ENCODE data around the gene FGD2. TPM values are rescaled to one million over a fixed set of nuclear protein-coding genes. Genes with fewer than 3 reads are reported as not detected.

Gene FGD2
- total and polyA plus RNA-seq, 2 donors (not counting 1 experiment from before 2014, with no cell fraction given) = 352 to 682 TPM

- peaks cover 67% of the 10 kb centered on the region for H4K20me1 ChIP-seq (ENCODE audit: control insufficient read depth, insufficient read depth, low read length, poor library complexity, severe bottlenecking)
- intact Hi-C loops (cut with micrococcal nuclease) = no loop called here
- H3K9ac ChIP-seq (ENCODE audit: low read length) = no peak overlapping the region
- H3K9me3 ChIP-seq (ENCODE audit: control extremely low read depth in 1 of 3, control insufficient read depth in 2 of 3, insufficient read depth in 1 of 3, low read length in 2 of 3) = no peaks in the 10 kb centered on the region
- H3K27me3 ChIP-seq (replicated peaks in 1 of 4; ENCODE audit: control extremely low read depth in 1 of 4, control insufficient read depth in 3 of 4, insufficient read depth in 4 of 4, low read length in 3 of 4) = no peaks in the 10 kb centered on the region
- TF ChIP-seq CTCF (IDR thresholded peaks at IDR 0.05) (no peak), EZH2 (IDR thresholded peaks at IDR 0.05; ENCODE audit: borderline replicate concordance, insufficient read depth, low read depth, low read length, poor library complexity, severe bottlenecking) (no peak)
- no peak overlapping the region for H2AFZ ChIP-seq (ENCODE audit: insufficient read depth, low read depth, low read length, poor library complexity, severe bottlenecking)
- WGBS (ENCODE audit: insufficient coverage) = 95% methylated on average over 3 of the region's 3 CpGs
- CTCF ChIA-PET = interaction anchor here (0.9 to 9.7 kb wide), 2 partner anchors 35 to 47 kb away, joined by 3 to 223 read pairs; no protein-coding TSS in a partner anchor
- ATAC-seq (ENCODE audit: low read depth) (no peak), DNase-seq (no peak)
- peaks cover 0 to 24% of the 10 kb centered on the region in 2 experiments for H3K36me3 ChIP-seq (replicated peaks in 1 of 2; ENCODE audit: control extremely low read depth in 1 of 2, control insufficient read depth in 1 of 2, extremely low read depth in 1 of 2, insufficient read depth in 2 of 2, low read length in 1 of 2)
- peaks cover 43% of the 10 kb centered on the region for H3K4me1 Mint-ChIP-seq
- H3K27me3 Mint-ChIP-seq = no peaks in the 10 kb centered on the region
- POLR2A ChIA-PET = no interaction called here
- peaks cover 81% of the 10 kb centered on the region for H3K79me2 ChIP-seq (ENCODE audit: control insufficient read depth, insufficient read depth, low read length)
- H3K9me3 Mint-ChIP-seq (ENCODE audit: insufficient read depth) = no peaks in the 10 kb centered on the region
- H3K4me3 Mint-ChIP-seq = no peak overlapping the region
- peak overlapping the region; percentile 98 for H3K4me2 ChIP-seq (replicated peaks; ENCODE audit: low read depth, low read length, poor library complexity, severe bottlenecking)
- no peak overlapping the region for H3K27ac Mint-ChIP-seq
- peaks cover 33 to 35% of the 10 kb centered on the region in 2 donors for H3K4me1 ChIP-seq (ENCODE audit: control insufficient read depth in 2 of 2, insufficient read depth in 2 of 2, low read length in 2 of 2)
- H3K27ac ChIP-seq (ENCODE audit: low read length in 2 of 2) = peak overlapping the region in 1 of 2 donors; percentile 52
- no peak overlapping the region for H3K4me3 ChIP-seq (ENCODE audit: control extremely low read depth in 1 of 5, extremely low read depth in 1 of 5, insufficient read depth in 1 of 5, low read depth in 2 of 5, low read length in 4 of 5)
These were observed 21.9 kb upstream of the FGD2 start for GRCh38 chr6:36983538-36983937.

GRCh38 chr6:36984581-36985416, 20.7 kb upstream of the FGD2 start:
- H3K36me3 ChIP-seq (replicated peaks in 1 of 2; ENCODE audit: control extremely low read depth in 1 of 2, control insufficient read depth in 1 of 2, extremely low read depth in 1 of 2, insufficient read depth in 2 of 2, low read length in 1 of 2) = peaks cover 0 to 16% of the 10 kb centered on the region in 2 experiments
- no peaks in the 10 kb centered on the region for H3K27me3 ChIP-seq (replicated peaks in 1 of 4; ENCODE audit: control extremely low read depth in 1 of 4, control insufficient read depth in 3 of 4, insufficient read depth in 4 of 4, low read length in 3 of 4)
- intact Hi-C loops (cut with micrococcal nuclease) = loop anchor here (5.0 kb wide), 1 partner anchor 97 kb away; the partner anchor contains the start of gene C6orf89
- H4K20me1 ChIP-seq (ENCODE audit: control insufficient read depth, insufficient read depth, low read length, poor library complexity, severe bottlenecking) = peaks cover 54% of the 10 kb centered on the region
- peak overlapping the region; percentile 78 for H2AFZ ChIP-seq (ENCODE audit: insufficient read depth, low read depth, low read length, poor library complexity, severe bottlenecking)
- H3K27me3 Mint-ChIP-seq = no peaks in the 10 kb centered on the region
- no peak for ATAC-seq (ENCODE audit: low read depth)
- CTCF ChIA-PET = interaction anchor here (0.5 to 6.1 kb wide), 3 partner anchors 33 to 195 kb away, joined by 3 to 74 read pairs (median 9); no protein-coding TSS in a partner anchor
- POLR2A ChIA-PET = interaction anchor here (0.6 to 3.8 kb wide), 2 partner anchors 21 to 440 kb away, joined by 7 to 40 read pairs; partner anchors contain the start of gene FGD2
- H3K9me3 Mint-ChIP-seq (ENCODE audit: insufficient read depth) = no peaks in the 10 kb centered on the region
- peak; percentile 54 for DNase-seq
- WGBS (ENCODE audit: insufficient coverage) = 14% methylated on average over 19 of the region's 19 CpGs
- peak overlapping the region; percentile 14 to 89 for H3K27ac ChIP-seq (ENCODE audit: low read length in 2 of 2)
- H3K4me3 ChIP-seq (ENCODE audit: control extremely low read depth in 1 of 5, extremely low read depth in 1 of 5, insufficient read depth in 1 of 5, low read depth in 2 of 5, low read length in 4 of 5) = peak overlapping the region; percentile 51 to 98 (median 88)
- no peaks in the 10 kb centered on the region for H3K9me3 ChIP-seq (ENCODE audit: control extremely low read depth in 1 of 3, control insufficient read depth in 2 of 3, insufficient read depth in 1 of 3, low read length in 2 of 3)
- no peak overlapping the region for H3K27ac Mint-ChIP-seq
- H3K4me3 Mint-ChIP-seq = no peak overlapping the region
- peaks cover 33 to 35% of the 10 kb centered on the region in 2 donors for H3K4me1 ChIP-seq (ENCODE audit: control insufficient read depth in 2 of 2, insufficient read depth in 2 of 2, low read length in 2 of 2)
- TF ChIP-seq EZH2 (IDR thresholded peaks at IDR 0.05; ENCODE audit: borderline replicate concordance, insufficient read depth, low read depth, low read length, poor library complexity, severe bottlenecking) (no peak), CTCF (IDR thresholded peaks at IDR 0.05) (no peak)
- peak overlapping the region; percentile 98 for H3K4me2 ChIP-seq (replicated peaks; ENCODE audit: low read depth, low read length, poor library complexity, severe bottlenecking)
- H3K9ac ChIP-seq (ENCODE audit: low read length) = peak overlapping the region; percentile 97
- peaks cover 34% of the 10 kb centered on the region for H3K4me1 Mint-ChIP-seq
- peaks cover 72% of the 10 kb centered on the region for H3K79me2 ChIP-seq (ENCODE audit: control insufficient read depth, insufficient read depth, low read length)
